Measurements from ENCODE around the gene MTA2.

MTA2 gene

DNA sequence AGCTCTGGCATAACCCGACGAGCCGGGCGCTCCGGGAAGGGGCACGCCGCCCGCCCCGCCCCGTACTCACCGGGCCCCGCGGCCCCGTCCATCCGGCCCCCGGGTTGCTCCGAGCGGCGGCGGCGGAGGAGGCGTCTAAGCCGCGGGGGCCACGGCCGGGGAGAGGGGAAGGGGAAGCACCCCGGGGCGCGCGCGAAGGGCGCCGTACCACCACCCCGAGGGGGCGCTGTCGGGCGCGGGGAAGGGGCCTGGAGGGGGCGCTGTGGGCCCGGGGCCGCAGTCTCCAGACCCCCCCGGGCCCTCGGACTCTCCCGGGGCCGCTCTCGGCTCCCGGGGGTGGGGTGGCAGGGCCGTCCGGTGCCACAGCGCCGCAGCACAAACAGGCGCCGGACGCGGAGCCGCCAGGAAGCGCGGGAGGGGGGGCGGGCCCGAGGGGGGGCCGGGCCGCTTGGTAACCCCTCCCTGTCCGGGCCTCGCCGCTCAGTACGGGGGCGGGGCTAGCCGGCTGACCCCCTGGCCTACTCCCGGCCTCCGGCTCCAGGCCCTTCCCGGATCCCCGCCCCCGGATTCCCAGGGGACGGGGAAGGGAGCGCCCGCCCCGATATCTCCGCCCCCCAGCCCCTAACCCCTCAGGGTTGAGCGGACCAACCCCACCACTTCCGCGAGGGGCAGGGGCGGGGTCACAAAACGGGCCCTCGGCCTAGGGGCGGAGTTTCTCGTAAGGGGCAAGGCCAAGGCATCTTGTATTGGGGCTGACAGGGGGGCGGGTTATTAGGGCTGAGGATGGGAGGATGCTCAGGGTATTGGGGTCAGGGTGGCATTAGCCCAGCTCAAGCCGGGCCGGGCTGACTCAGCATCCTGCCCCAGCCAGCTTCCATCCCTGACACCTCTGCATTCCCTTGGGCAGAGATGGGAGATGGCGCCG is 11.0 kb upstream of the MTA2 start, which contains the start of the genes EML3 and ROM1:
Gene EML3, minus strand, starts transcription at position 410 of the 925 bp plus-strand sequence. Its CDS starts 318 bp downstream, at position 92.
Gene ROM1, plus strand, starts transcription at position 892 of the 925 bp plus-strand sequence. Its CDS starts 25 bp downstream, at position 917.
- peak; percentile 57 for DNase-seq

DNA sequence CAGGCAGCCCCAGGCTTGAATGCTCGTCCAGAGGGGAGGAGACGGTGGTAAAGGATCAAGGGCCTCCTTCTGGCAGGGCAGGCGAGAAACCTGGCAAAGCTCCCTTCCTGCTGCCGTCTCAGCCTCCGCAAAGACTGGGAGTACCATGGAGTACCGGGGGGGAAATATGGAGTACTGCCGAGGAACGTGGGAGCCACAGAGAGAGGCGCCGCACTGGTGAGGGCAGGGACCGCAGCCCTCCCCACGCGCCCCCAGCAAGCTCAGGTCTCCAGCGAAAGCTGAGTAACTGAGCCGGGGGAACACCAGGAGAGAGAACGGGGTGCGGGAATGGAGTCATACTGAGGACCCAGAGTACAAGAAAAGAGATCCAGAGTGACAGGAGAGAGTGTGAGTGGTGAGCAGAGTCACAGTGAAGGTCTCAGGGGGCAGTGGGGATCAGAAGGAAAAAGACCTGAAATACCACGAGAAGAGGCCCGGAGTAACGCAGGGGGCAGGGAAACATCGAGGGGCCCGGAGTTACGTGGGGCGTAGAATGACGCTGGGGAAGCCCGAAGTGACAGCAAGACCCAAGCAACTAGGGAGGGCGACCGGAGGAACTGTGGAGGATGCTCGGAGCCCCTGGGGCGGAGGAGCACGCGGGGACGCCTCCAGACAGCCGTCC is 10.2 kb upstream of the MTA2 start:
- no peak for DNase-seq

DNA sequence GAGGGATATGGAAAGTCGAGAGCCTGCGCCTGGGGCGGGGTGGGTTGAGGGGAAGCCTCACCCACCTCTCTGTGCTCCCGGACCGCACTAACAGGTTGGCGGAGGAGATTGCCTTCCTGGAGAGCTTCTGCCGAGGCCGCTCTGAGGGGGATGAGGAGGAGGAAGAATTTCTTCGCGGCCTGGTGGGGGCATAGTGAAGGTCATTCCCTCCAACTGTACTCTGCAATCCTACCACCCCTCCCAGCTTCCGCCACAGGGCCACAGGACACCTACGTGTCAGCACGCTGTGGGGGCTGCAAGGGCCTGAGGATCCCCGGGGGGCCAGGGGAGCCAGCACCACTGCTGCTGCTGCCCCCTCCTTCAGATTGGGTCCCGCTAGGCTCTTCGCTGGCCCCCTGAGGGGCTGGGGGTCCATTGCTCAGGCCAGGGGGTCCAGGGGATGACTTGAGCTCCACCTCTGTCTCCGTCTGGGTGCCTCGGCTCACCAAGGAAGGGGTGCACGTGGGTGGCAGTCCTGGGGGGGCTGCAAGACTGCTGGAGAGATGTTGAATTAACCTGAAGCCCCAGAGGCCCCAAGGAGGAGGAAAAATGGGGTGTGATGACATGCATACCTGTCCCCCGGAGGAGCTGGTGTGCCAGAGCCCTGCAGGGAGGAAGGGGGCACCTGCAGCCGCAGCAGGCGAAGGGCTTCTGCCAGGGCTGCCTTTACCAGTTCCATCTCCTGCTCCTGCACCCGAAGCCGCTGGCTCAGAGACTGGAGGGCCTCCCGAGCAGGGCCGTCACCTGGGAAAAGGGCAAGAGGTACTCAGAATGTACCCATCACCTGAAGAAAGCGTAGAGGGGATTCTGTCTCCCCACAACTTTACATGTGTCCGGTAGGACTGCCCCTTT is 9.4 kb upstream of the MTA2 start:
- no peak for DNase-seq

DNA sequence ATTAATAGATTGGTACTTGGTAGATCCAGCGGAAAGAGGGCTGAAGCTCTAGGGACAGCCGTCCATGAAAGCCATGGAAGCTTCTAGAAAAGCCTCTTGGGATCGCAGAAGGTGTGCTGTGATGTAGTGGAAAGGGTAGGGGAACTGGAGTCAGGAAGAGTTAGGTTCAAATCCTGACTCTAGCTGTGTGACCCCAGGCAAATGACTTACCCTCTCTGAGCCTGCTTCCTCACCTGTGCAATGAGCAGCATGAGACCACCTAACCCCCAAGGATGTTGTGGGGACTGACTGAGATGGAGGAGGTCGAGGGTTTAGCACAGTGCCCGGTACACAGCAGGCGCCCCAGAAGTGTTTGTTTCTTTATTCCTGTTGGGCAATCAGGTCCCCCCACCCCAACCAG is 8.7 kb upstream of the MTA2 start:
- no peak for DNase-seq

DNA sequence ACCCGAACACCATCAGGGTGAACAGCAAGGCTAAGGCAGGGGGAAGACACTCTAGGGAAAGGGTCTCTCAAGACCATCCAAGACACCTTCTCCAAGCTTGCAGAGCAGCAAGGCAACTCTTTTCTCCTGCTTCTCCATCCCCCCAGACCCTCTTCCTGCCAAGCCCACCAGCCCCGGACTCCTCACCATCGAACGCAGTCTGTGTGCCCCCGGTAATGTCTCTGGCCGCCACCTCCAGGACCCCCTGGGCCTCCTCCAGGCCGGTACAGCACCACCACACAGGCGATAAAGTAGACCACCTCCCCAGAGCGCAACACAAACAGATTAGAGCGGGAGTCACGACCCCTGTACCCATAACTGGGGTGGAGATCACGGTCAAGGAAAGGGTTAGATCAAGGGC is 7.1 kb upstream of the MTA2 start:
- DNase-seq, result no peak

DNA sequence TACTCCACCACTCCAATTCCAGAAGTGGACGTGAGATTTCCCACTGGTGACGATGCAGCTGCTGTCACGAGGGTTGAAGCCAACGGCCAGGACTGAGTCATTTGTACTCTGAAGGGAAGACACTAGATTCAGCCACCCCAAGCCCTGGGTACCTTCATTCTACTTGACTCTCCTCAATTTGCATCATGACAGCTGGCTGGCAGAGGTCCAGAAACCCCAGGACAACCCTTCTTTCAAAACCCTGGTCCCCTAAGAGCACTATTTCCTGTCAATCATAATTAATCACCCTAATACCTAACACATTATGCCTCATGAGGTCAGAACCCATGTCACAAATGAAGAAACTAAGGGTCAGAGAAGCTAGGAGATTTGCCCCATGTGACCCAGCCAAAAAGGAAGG is 6.0 kb upstream of the MTA2 start:
- DNase-seq, result no peak

DNA sequence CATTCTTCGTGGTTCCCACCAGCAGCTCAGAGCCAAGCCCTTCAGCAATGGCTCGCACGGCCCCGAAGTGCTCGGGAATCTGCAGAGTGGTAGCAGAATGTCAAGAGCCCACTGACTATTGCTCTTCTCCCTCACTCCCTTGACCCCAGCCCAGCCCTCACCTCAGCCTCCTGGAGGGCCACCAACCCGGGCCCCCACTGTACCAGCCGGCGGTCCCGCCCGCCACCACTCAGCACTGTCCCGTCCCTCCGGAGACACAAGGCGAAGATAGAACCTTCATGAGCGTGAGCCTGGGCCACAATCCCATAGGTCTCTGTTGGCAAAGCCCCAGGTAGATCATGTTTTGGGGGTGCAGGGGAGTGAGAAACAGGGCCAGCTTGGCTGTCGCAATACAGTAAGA is 4.2 kb upstream of the MTA2 start:
- DNase-seq, result no peak

DNA sequence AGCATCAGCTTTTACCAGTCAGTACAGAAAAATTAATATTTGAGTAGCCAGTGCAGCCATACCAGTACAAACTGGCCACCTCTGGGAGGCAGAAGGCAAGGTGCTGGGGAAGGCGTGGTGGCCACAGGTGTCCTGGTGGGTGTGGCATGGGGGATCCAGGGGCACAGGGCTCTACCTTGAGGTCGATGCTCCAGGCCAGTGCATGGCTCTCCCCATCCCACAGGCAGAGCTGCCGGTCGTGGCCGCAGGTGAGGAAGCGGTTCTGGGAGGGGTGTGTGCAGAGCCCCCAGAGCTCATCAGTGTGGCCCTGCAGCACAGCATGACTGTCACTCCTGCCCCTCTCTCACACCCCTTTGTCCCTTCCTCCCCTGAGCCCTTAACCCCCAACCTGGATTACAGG is 3.8 kb upstream of the MTA2 start:
- no peak for DNase-seq

DNA sequence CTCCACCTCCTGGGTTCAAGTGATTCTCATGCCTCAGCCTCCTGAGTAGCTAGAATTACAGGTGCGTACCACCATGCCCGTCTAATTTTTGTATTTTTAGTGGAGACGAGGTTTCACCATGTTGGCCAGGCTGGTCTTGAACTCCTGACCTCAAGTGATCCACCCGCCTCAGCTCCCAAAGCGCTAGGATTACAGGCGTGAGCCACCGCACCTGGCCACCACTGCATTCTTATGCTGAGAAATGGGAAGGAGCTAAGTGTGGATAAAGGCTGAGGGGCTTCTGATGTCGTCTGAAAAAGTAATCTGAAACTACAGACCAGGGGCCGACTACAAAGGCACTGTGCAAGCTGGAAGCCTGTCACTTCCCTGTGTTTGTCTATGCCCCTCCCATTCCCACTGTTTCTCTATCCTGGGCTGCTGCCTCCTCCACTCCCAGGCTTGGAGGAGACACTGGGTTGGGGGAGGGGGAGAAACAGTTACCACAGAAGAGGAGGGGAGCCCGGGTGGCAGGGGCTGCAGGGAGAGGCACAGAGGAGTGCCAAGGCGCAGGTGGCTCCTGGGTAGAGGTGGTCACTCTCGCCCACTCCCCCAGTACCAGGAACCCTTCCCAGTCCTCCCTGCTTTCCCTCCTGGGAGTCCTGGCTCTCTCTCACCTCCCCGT is 2.9 kb upstream of the MTA2 start:
- DNase-seq, result peak; percentile 33

DNA sequence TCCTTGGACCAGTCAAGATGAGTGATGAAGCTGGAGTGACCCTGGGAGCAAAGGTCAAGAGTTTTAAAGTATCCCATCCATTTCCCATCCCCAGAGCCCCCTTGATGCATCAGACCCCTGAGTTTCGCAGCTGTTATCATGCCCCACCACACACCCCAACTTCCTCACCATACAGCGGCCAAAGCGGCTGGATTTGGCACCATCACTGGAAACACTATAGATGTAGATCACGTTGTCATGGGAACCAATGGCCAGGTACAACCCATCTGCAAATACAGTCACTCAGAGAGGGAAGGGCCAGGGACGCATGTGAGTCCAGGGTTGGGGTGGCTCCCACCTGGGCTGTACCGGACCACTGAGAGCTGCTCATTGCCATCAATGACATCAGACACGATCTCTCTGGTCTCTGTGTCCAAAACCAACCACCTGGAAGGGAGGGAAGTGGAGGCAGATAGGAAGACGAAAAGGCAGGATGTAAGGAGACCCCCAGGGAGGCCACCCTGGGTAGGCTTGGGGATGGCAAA is 2.2 kb upstream of the MTA2 start:
- DNase-seq, result no peak

DNA sequence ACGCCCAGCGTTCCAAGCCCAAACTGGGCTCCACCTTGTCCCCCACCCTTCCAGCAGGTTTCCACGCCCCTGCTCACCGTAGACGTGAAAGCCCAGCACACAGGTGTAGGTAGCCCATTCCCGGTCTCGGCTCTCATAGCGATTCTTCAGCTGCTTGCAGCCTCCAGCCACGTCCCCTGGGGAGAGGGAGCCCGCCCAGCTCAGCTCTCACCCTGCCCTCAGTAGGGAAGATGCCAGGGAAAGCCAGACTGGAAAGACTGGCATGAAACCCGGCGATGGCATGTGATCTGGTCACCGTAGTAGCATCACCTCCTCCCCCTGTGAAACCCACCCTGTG is 1.4 kb upstream of the MTA2 start:
- DNase-seq, result no peak

DNA sequence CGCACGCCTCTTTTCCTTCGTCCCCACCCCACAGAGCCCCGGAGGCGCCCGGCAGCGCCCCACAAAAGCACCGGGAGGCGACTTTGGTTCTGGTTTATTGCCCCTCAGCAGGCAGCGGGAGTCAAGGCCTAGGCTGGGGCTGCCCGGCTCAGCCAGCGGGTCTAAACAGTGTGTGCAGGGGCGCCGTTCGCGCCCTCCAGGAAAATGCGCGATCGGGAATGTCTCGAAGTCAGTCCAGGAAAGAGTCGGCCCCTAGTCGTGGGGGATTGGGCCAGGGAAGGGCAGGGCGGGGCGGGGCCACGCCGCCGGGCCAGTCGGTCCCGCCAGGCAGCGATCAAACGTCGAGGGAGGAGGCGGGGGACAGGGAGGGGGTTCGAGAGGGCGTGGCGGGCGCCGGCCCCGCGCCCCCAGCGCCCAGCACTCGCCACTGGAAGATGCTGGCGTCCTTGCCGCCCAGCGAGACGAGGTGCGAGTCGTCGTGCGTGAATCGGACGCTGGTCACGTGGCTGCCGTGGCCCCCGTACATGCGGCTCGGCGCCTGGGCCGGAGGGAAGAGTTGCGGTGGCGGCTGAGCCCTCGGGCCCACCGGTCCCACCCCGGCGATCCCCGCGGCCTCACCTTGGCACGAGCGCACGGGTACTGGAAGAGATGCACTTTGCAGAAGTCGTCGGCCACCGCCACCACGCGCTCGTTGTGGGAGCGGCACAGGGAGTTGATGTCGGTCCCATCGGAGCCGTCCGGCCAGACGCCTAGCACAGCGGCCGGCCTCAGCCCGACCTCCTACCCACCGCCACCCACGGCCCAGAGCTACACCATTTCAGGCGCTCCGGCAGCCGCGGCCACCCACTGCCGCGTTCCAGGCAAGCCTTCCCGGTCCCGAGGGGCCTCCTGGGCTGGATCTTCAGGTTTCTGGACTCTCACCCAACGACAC is 741 bp upstream of the MTA2 start:
- DNase-seq, result peak; percentile 81

DNA sequence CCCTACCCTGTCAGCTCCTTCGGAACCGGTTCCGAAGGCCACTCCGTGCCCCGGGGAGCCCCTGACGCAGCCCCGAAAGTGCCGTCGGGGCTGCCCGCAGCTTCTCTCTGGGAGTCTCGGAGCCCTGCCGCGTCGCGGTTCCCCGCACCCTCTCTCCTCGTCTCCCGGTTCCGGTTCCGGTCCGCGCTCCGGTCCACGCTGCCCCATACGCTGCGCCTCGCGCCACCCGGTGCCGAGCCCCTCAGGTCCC is 618 bp downstream of the MTA2 start:
- no peak for DNase-seq

DNA sequence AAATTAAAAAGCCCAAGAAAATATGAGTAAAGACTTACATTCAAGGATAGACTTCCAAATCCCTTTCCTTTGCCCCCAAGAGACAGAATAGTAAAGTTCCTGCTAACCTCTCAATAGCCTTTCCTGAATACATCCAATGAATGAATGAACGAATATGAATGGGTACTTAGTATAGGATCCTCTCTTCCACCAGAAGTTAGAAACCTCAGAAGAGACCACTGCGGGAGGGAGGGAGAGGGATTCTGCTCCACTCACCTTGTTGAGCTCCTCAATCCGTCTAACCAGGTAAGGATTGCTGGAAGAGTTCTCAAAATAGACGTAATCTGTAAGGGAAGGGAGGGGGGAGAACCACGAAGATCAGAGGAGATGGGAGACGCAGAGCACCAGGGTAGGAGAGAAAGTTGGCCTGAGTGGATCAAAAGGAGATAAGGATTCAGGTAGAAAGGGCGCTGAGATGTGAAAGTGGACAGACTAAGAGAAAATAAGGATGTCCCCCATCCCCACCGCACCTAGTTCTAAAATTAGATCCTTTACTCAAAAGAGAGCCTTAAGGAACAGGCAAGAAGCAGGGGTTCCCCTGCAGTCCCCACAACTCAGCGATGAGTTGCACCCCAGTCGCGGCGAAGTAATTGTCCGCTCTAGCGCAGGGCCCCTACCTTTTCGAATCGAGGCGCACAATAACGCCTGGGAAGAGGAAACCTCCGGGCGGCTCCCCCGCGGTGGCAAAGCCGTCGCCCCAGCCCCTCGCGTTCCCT is 1.1 kb downstream of the MTA2 start:
- no peak for DNase-seq

DNA sequence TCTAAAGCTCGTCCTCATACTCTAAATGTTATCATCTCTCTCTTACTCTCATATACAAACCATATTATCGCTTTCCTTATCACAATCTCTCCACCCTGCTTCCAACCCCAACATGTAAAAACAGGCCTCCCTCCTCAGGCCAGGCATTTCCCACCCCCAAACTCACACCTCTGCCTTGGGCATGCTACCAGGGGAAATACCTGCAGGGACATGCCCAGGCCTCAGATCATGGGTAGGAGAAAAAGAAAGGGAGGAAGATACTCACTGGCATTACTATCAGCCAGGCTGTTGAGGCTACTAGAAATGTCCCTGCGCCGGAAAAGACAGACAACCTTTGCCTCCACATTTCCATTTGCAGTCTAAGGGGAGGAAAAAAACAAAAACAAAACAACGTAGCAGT is 1.8 kb downstream of the MTA2 start:
- DNase-seq, result no peak

DNA sequence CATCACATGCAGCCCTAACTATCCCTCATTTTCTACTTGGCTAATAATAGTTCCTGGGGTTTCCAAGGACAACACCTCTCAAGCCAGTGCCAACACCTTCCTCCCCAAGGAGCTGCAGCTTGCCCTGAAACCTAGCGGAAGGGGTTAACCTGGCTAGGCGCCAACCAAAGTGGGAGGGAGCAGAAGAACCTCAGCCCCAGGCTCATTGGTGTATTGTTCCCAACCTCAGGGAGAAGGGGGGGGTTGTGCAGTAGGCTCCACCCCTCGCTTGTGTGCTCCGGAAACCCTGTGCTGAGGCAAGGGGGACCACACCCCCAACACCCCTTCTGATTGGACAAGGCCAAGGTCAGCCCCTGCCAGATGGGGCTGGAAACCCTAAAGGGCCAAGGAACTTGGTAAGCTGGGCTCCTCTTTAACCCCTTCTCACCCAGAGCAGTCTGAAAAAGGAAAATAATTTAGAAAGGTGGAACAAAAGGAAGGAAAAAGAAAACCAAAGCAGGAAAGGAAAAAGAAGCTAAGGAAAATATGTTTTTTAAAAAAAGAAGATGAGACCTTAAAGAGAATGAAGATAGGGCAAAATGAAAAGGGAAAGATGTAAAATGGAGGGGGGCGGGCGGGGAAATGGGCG is 2.5 kb downstream of the MTA2 start:
- peak; percentile 98 for DNase-seq

DNA sequence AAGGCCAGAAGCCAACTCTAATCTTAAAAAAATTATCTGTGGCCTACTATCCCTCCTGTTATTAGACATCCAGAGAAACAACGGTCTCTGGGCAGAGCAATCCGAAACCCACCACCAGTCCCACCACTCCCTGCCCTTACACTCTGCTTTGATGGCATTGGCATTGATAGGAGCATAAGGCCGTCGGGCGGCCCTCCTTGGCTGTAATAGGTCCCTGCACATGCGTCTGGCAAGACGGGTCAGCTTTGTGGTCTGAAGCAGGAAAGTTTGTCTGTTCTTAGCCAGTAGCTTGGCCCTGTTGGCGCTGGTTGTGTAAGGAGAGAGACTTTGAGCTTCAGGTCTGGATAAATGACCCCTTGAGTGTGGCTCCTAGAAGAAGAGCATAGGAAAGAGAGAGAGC is 6.5 kb downstream of the MTA2 start:
- DNase-seq, result no peak

DNA sequence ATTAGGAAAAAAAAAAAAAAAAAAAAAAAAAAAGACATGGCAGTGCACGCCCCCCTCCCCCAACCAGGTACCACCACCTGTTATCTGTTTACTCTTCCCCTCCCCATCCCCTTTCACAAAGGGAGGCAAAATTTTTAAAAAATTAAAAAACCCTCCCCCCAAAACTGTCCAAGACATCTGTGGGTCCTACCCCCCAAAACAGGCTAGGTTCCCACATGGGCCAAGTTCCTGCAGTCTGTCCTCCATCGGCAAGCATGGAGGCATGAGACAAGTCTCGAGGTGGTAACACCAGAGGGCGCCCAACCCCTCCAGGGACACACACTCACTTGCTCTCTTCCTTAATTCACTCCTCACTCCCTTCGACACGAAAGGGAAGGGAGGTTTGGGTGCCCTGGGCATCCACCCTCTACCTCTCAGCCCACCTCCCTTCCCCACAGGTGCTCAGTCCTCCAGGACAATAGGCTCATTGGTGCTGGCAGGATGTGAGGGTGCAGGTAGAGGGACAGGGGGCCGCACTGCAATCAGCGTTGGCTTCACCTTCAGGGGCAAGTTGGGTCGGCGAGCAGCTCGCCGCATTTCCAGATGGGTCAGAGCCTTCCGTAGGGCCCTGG is 8.1 kb downstream of the MTA2 start:
- peak; percentile 36 for DNase-seq

DNA sequence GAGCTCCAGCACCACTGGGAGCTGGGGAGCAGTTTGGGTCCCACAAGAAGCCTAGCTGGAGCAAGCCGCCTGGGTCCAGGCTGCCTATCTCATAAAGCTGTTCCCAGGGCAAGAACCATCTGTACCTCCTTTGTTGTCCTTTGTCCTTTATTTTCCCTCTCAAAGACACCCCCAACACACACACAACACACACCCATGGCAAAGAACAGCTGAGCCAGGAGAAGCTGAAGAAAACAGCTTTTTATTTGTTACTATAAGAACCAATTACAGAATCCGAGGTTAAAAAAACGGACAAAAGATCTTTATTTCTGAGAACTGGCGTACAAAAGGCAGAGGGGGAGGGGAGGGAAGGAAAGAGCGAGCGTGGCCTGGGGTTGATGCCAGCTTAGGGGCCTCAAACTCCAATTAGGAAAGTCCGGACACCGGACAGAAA is 8.7 kb downstream of the MTA2 start:
- DNase-seq, result no peak

All from NCI-H2227 treated with DMSO at 0.1 percent for 48 hours (cell line).